Neural cell (in vitro differentiated cells): ENCODE data around the gene MSI2.

ENCODE experiments used
- REST ChIP-seq: IDR thresholded peaks from 2 replicates; pipeline ENCODE4 v1.6.1; 2012; ENCODE audit warnings: borderline replicate concordance
- SMC3 ChIP-seq: fragments of 450-650 bp; conservative IDR thresholded peaks from 2 replicates; pipeline ENCODE4 v1.6.1; 2014; ENCODE audit warnings: antibody characterized with exemption, mild to moderate bottlenecking, moderate library complexity; ENCODE audit not compliant: poor library complexity
- TF ChIP-seq, protein P1 (sequence below): fragments of 450-650 bp; IDR thresholded peaks from 2 replicates; pipeline ENCODE4 v1.5.1; 2014; ENCODE audit warnings: antibody characterized with exemption, mild to moderate bottlenecking, moderate library complexity; ENCODE audit not compliant: poor library complexity, severe bottlenecking

- TF ChIP-seq, protein P1, sequence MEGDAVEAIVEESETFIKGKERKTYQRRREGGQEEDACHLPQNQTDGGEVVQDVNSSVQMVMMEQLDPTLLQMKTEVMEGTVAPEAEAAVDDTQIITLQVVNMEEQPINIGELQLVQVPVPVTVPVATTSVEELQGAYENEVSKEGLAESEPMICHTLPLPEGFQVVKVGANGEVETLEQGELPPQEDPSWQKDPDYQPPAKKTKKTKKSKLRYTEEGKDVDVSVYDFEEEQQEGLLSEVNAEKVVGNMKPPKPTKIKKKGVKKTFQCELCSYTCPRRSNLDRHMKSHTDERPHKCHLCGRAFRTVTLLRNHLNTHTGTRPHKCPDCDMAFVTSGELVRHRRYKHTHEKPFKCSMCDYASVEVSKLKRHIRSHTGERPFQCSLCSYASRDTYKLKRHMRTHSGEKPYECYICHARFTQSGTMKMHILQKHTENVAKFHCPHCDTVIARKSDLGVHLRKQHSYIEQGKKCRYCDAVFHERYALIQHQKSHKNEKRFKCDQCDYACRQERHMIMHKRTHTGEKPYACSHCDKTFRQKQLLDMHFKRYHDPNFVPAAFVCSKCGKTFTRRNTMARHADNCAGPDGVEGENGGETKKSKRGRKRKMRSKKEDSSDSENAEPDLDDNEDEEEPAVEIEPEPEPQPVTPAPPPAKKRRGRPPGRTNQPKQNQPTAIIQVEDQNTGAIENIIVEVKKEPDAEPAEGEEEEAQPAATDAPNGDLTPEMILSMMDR, result no peak
- TF ChIP-seq REST, result peak; percentile 93
- no peak for TF ChIP-seq SMC3
These were observed 292.4 kb downstream of the MSI2 start for GRCh38 chr17:57548421-57549410.
